Esophagus squamous epithelium (tissue), 5 donors: ENCODE results near the gene GALNT17. TPM values are rescaled to one million over a fixed set of nuclear protein-coding genes. Genes with fewer than 3 reads are reported as not detected.

ENCODE experiments used
- DNase-seq: peaks from one replicate; lab custom pipeline; 2025; lab: John Stamatoyannopoulos, UW
- H3K27ac ChIP-seq, 4 donors: fragments of 200-600 bp; sonication (generic); one replicate each; pipeline ENCODE4 v1.5.1; 2016 to 2019; ENCODE audit warnings: mild to moderate bottlenecking in 1 of 4
- H3K27me3 ChIP-seq, 4 donors: fragments of 200-600 bp; sonication (generic); 1 replicate in 3 of 4; 2 replicates in 1 of 4; pipeline versions ENCODE4 v1.5.1 to v1.6.0; 2017 to 2021; ENCODE audit warnings: antibody characterized with exemption in 1 of 4
- H3K36me3 ChIP-seq, 3 donors: fragments of 200-600 bp; sonication (generic); one replicate each; pipeline ENCODE4 v1.5.1; 2016 to 2019
- H3K4me1 ChIP-seq, 3 donors: fragments of 200-600 bp; sonication (generic); one replicate each; pipeline ENCODE4 v1.5.1; 2017 to 2019
- H3K4me3 ChIP-seq, 4 donors: fragments of 200-600 bp; sonication (generic); 1 replicate in 3 of 4; 2 replicates in 1 of 4; pipeline ENCODE4 v1.5.1; 2016 to 2019; ENCODE audit warnings: mild to moderate bottlenecking in 2 of 4, moderate library complexity in 1 of 4
- H3K9me3 ChIP-seq, 3 donors: fragments of 200-600 bp; sonication (generic); one replicate each; pipeline ENCODE4 v1.5.1; 2016 to 2019
- CTCF ChIP-seq, 6 experiments: fragments of 450-650 bp in 4 of 6; fragments of 200-600 bp in 2 of 6; sonication (generic) in 2 of 6; IDR thresholded peaks; one replicate each; pipeline ENCODE4 v1.5.1; 2016 to 2019; ENCODE audit warnings: antibody characterized with exemption in 6 of 6, mild to moderate bottlenecking in 4 of 6, moderate library complexity in 4 of 6
- POLR2A ChIP-seq, 4 donors: fragments of 450-650 bp; IDR thresholded peaks; one replicate each; pipeline ENCODE4 v1.6.1; 2017; ENCODE audit warnings: antibody characterized with exemption in 4 of 4, mild to moderate bottlenecking in 4 of 4, moderate library complexity in 3 of 4
- WGBS, 2 donors: methylation state at CpG; one replicate each; pipeline ENCODE4 v1.1.5; 2018; 5-methylcytosine and 5-hydroxymethylcytosine counted together
- intact Hi-C: fragments of 100-400 bp; cut with DNase I; formaldehyde crosslinking; loops from one replicate; pipeline ENCODE4 v1.15.0; 2022
- total RNA-seq, 4 donors: library from RNA; depleted of rRNA; stranded (reverse); fragments of >200 nt; gene quantifications; one replicate each; pipeline ENCODE4 v1.1.0, GENCODE V29; 2016
- donor health status: DM: yes; HTN: yes; CAD: no.

The GALNT17 gene
- total RNA-seq, 4 donors from 2014 or later = 1.6 to 22.1 (median 2.5) TPM

GRCh38 chr7:71334541-71334940 lies 202.6 kb downstream of the GALNT17 start:
- no peak overlapping the region for H3K4me3 ChIP-seq
- WGBS, 2 donors = 6 to 17% methylated on average over 1 of the region's 1 CpG
- no peaks in the 10 kb centered on the region for H3K27me3 ChIP-seq
- no peak for TF ChIP-seq CTCF (IDR thresholded peaks at IDR 0.05)
- no peak for TF ChIP-seq POLR2A (IDR thresholded peaks at IDR 0.05)
- H3K4me1 ChIP-seq = no peaks in the 10 kb centered on the region
- no peak for DNase-seq
- intact Hi-C loops = no loop called here
- no peaks in the 10 kb centered on the region for H3K36me3 ChIP-seq
- no peak overlapping the region for H3K27ac ChIP-seq
- no peaks in the 10 kb centered on the region for H3K9me3 ChIP-seq

GRCh38 chr7:71338866-71339265 lies 206.9 kb downstream of the GALNT17 start:
- WGBS, 2 donors = 49 to 65% methylated on average over 2 of the region's 2 CpGs
- H3K36me3 ChIP-seq = no peaks in the 10 kb centered on the region
- H3K27ac ChIP-seq = no peak overlapping the region
- H3K4me3 ChIP-seq = no peak overlapping the region
- TF ChIP-seq POLR2A (IDR thresholded peaks at IDR 0.05) = no peak
- no peak for TF ChIP-seq CTCF (IDR thresholded peaks at IDR 0.05)
- intact Hi-C loops = no loop called here
- no peak for DNase-seq
- no peaks in the 10 kb centered on the region for H3K27me3 ChIP-seq
- no peaks in the 10 kb centered on the region for H3K4me1 ChIP-seq
- H3K9me3 ChIP-seq = no peaks in the 10 kb centered on the region

- H3K9me3 ChIP-seq = no peaks in the 10 kb centered on the region
- no peak for DNase-seq
- H3K4me1 ChIP-seq = no peaks in the 10 kb centered on the region
- TF ChIP-seq POLR2A (IDR thresholded peaks at IDR 0.05) (no peak), CTCF (IDR thresholded peaks at IDR 0.05) (no peak)
- WGBS, 2 donors = 67% methylated on average over 1 of the region's 1 CpG
- no peak overlapping the region for H3K27ac ChIP-seq
- no peak overlapping the region for H3K4me3 ChIP-seq
- H3K36me3 ChIP-seq = no peaks in the 10 kb centered on the region
- H3K27me3 ChIP-seq = no peaks in the 10 kb centered on the region
- intact Hi-C loops = no loop called here
These were observed 208.0 kb downstream of the GALNT17 start for GRCh38 chr7:71339924-71340323.

GRCh38 chr7:71342202-71342601 lies 210.3 kb downstream of the GALNT17 start:
- H3K27ac ChIP-seq = no peak overlapping the region
- TF ChIP-seq CTCF (IDR thresholded peaks at IDR 0.05) = no peak
- no peak for TF ChIP-seq POLR2A (IDR thresholded peaks at IDR 0.05)
- no peaks in the 10 kb centered on the region for H3K27me3 ChIP-seq
- no peak overlapping the region for H3K4me3 ChIP-seq
- no peak for DNase-seq
- H3K9me3 ChIP-seq = no peaks in the 10 kb centered on the region
- H3K4me1 ChIP-seq = no peaks in the 10 kb centered on the region
- H3K36me3 ChIP-seq = no peaks in the 10 kb centered on the region
- intact Hi-C loops = no loop called here

- intact Hi-C loops = no loop called here
- DNase-seq = no peak
These were observed 211.1 kb downstream of the GALNT17 start for GRCh38 chr7:71343039-71343438.

More at GRCh38 chr7:71343039-71343438, 211.1 kb downstream of the GALNT17 start:
- Histone ChIP-seq H3K27ac (no peak overlapping the region), H3K27me3 (no peaks in the 10 kb centered on the region), H3K4me3 (no peak overlapping the region), H3K9me3 (no peaks in the 10 kb centered on the region), H3K36me3 (no peaks in the 10 kb centered on the region), H3K4me1 (no peaks in the 10 kb centered on the region)
- TF ChIP-seq CTCF (IDR thresholded peaks at IDR 0.05) = no peak
- TF ChIP-seq POLR2A (IDR thresholded peaks at IDR 0.05) = no peak
